ENCODE results near the gene NCKAP5.

- no peak for TF ChIP-seq CTCF (IDR thresholded peaks at IDR 0.05 in 8 of 11, conservative IDR thresholded peaks at IDR 0.05 in 3 of 11)
- no peak for TF ChIP-seq POLR2AphosphoS5 (IDR thresholded peaks at IDR 0.05)
- TF ChIP-seq POLR2A (IDR thresholded peaks at IDR 0.05): no peak
These were observed 11.0 kb upstream of the NCKAP5 start for GRCh38 chr2:133579274-133579673.

Data from spleen (tissue), 7 donors.